Endothelial cell of umbilical vein (primary cell): ENCODE data around the gene GADD45A. TPM values are rescaled to one million over a fixed set of nuclear protein-coding genes. Genes with fewer than 3 reads are reported as not detected.

Experiments used
- BruUV-seq: library from RNA; stranded (reverse); fragments of 400-500 nt; replicated peaks from 2 replicates; lab custom pipeline; 2021; lab: Mats Ljungman, UMichigan
- CTCF ChIA-PET: fragments of 300-600, 350-600 bp; sonication (Branson Sonifier 250); formaldehyde crosslinking; loops from one replicate; lab custom pipeline; 2021; ENCODE audit warnings: antibody characterized with exemption, inconsistent platforms; lab: Charles Lee
- POLR2A ChIA-PET: fragments of 300-600, 350-600 bp; sonication (Branson Sonifier 250); formaldehyde crosslinking; loops from one replicate; lab custom pipeline; 2021; ENCODE audit warnings: antibody characterized with exemption, inconsistent platforms; lab: Charles Lee
- DNase-seq: peaks from one replicate; pipeline ENCODE4 v3.0.0-alpha.2; 2011; ENCODE audit warnings: low read depth, low spot score
- FAIRE-seq: peaks from 2 replicates; lab custom pipeline; 2011; peaks lifted over from hg19 to GRCh38; lab: Jason Lieb, UNC
- H2AFZ ChIP-seq: 2 replicates; pipeline ENCODE4 v1.6.0; 2012; ENCODE audit warnings: low read depth, low read length, control low read depth, inconsistent platforms
- H3K27ac ChIP-seq: 2 replicates; pipeline ENCODE4 v1.5.1; 2011; ENCODE audit warnings: low read depth, mild to moderate bottlenecking, control low read depth, low read length, moderate library complexity; ENCODE audit not compliant: insufficient read depth
- H3K27me3 ChIP-seq, 2 experiments: 2 replicates each; pipeline versions ENCODE4 v1.6.0 to v1.6.1; 2011; ENCODE audit warnings: low read length in 2 of 2, mixed read lengths in 1 of 2; ENCODE audit not compliant: control insufficient read depth in 2 of 2, insufficient read depth in 2 of 2
- H3K36me3 ChIP-seq, 2 experiments: 2 replicates in 1 of 2; 3 replicates in 1 of 2; pipeline ENCODE4 v1.5.1; 2011; ENCODE audit warnings: low read length in 2 of 2, mild to moderate bottlenecking in 1 of 2, moderate library complexity in 1 of 2; ENCODE audit not compliant: control insufficient read depth in 2 of 2, insufficient read depth in 2 of 2; ENCODE audit errors: extremely low read depth in 1 of 2
- H3K4me1 ChIP-seq: 3 replicates; pipeline ENCODE4 v1.5.1; 2011; ENCODE audit warnings: mild to moderate bottlenecking, low read length; ENCODE audit not compliant: control insufficient read depth, insufficient read depth; ENCODE audit errors: extremely low read depth
- H3K4me2 ChIP-seq: 2 replicates; pipeline ENCODE4 v1.6.1; 2011; ENCODE audit warnings: low read length, control low read depth, mixed read lengths; ENCODE audit not compliant: insufficient read depth
- H3K4me3 ChIP-seq, 3 experiments: fragments of 200-600 bp in 1 of 3; sonication (generic), shearing (Covaris generic) in 1 of 3; replicated peaks in 1 of 3; 2 replicates each; pipeline ENCODE4 v1.5.1; 2011 to 2016; ENCODE audit warnings: control low read depth in 3 of 3, low read length in 3 of 3, mild to moderate bottlenecking in 2 of 3, inconsistent platforms in 1 of 3, low read depth in 1 of 3, moderate library complexity in 1 of 3; ENCODE audit not compliant: insufficient read depth in 1 of 3
- H3K79me2 ChIP-seq: 2 replicates; pipeline ENCODE4 v1.6.0; 2012; ENCODE audit warnings: low read length, inconsistent platforms; ENCODE audit not compliant: control insufficient read depth, insufficient read depth
- H3K9ac ChIP-seq: replicated peaks from 2 replicates; pipeline ENCODE3; 2011; ENCODE audit warnings: low read length, control low read depth; ENCODE audit not compliant: insufficient read depth; ENCODE audit errors: extremely low read depth
- H3K9me1 ChIP-seq: replicated peaks from 3 replicates; pipeline ENCODE4 v1.6.0; 2011; ENCODE audit warnings: mild to moderate bottlenecking, low read length; ENCODE audit not compliant: control insufficient read depth, insufficient read depth; ENCODE audit errors: extremely low read depth
- H3K9me3 ChIP-seq: replicated peaks from 2 replicates; pipeline ENCODE4 v1.5.1; 2012; ENCODE audit warnings: low read length, inconsistent platforms; ENCODE audit not compliant: control insufficient read depth, insufficient read depth
- H4K20me1 ChIP-seq: replicated peaks from 2 replicates; pipeline ENCODE3; 2011; ENCODE audit warnings: mild to moderate bottlenecking, low read length; ENCODE audit not compliant: control insufficient read depth, insufficient read depth; ENCODE audit errors: extremely low read depth
- CTCF ChIP-seq, 2 donors: IDR thresholded peaks; 1 replicate in 1 of 2; 2 replicates in 1 of 2; pipeline ENCODE4 v1.5.1; 2011; ENCODE audit warnings: low read length in 2 of 2, mild to moderate bottlenecking in 2 of 2, moderate library complexity in 2 of 2, control low read depth in 1 of 2, inconsistent platforms in 1 of 2, low read depth in 1 of 2; ENCODE audit not compliant: insufficient read depth in 1 of 2; ENCODE audit errors: extremely low read depth in 1 of 2
- EZH2 ChIP-seq: IDR thresholded peaks from 2 replicates; pipeline ENCODE4 v1.6.1; 2012; ENCODE audit warnings: borderline replicate concordance, low read depth, mild to moderate bottlenecking, moderate library complexity, low read length, inconsistent platforms; ENCODE audit not compliant: severe bottlenecking
- FOS ChIP-seq: IDR thresholded peaks from 2 replicates; pipeline ENCODE4 v1.6.1; 2011; ENCODE audit warnings: mild to moderate bottlenecking, low read length, moderate library complexity, borderline replicate concordance; ENCODE audit not compliant: insufficient read depth
- GATA2 ChIP-seq: IDR thresholded peaks from 2 replicates; pipeline ENCODE4 v1.7.0; 2011; ENCODE audit warnings: low read depth, mild to moderate bottlenecking, moderate library complexity, mixed read lengths, low read length; ENCODE audit not compliant: insufficient read length, insufficient read depth
- JUN ChIP-seq: IDR thresholded peaks from 2 replicates; pipeline ENCODE4 v1.6.1; 2011; ENCODE audit warnings: borderline replicate concordance, low read depth; ENCODE audit not compliant: insufficient read length, insufficient read depth
- MAX ChIP-seq: IDR thresholded peaks from 2 replicates; pipeline ENCODE4 v1.6.1; 2011; ENCODE audit not compliant: insufficient read depth, insufficient read length
- MYC ChIP-seq: IDR thresholded peaks from one replicate; pipeline ENCODE4 v1.6.1; 2011; ENCODE audit warnings: mild to moderate bottlenecking, low read depth, low read length
- POLR2A ChIP-seq: IDR thresholded peaks from 2 replicates; pipeline ENCODE4 v1.6.1; 2012; ENCODE audit warnings: low read depth, mild to moderate bottlenecking, control low read depth, low read length
- POLR2AphosphoS5 ChIP-seq: IDR thresholded peaks from 2 replicates; pipeline ENCODE4 v1.6.1; 2012; ENCODE audit warnings: low read depth, mild to moderate bottlenecking, control low read depth, low read length, moderate library complexity; ENCODE audit not compliant: insufficient read depth
- dilution Hi-C: fragments of 300-500 bp; cut with MboI; formaldehyde crosslinking; loops from one replicate; pipeline ENCODE4 v1.15.0; 2019; ENCODE audit warnings: low sequenced_read_pairs; ENCODE audit not compliant: extremely low pct_ligation_motif_present
- intact Hi-C: fragments of 100-400 bp; cut with micrococcal nuclease; formaldehyde crosslinking; loops from one replicate; pipeline ENCODE4 v1.10.0; 2022
- polyA plus RNA-seq, 4 experiments: library from polyadenylated mRNA; depleted of rRNA in 3 of 4; stranded (reverse) in 3 of 4; unstranded in 1 of 4; fragments of >200 nt; gene quantifications; 2 replicates each; pipeline versions ENCODE4 v1.2.1 to v1.2.3, GENCODE V29; 2011 to 2012; ENCODE audit warnings: missing spikeins in 1 of 4
- total RNA-seq: library from RNA; stranded (reverse); gene quantifications from 2 replicates; pipeline ENCODE4 v1.2.3, GENCODE V29; 2021

Gene GADD45A
- total and polyA plus RNA-seq, 2 donors (not counting 3 experiments of a cell fraction or from before 2014, with no cell fraction given) = 77.4 to 87.6 TPM

- POLR2A ChIA-PET = no interaction called here
- CTCF ChIA-PET = interaction anchor here (0.6 to 1.3 kb wide), 2 partner anchors 11 to 15 kb away, joined by 3 read pairs; no protein-coding TSS in a partner anchor
- FAIRE-seq = no peak
Measured at GRCh38 chr1:67644566-67644965, 40.4 kb upstream of the GADD45A start.

More at GRCh38 chr1:67644566-67644965, 40.4 kb upstream of the GADD45A start:
- Histone ChIP-seq H3K9me3 (peaks cover 2% of the 10 kb centered on the region), H3K9ac (no peak overlapping the region), H3K27ac (no peak overlapping the region), H3K4me2 (no peak overlapping the region), H3K4me3 (no peak overlapping the region), H3K36me3 (no peaks in the 10 kb centered on the region), H2AFZ (no peak overlapping the region), H4K20me1 (no peaks in the 10 kb centered on the region), H3K9me1 (no peaks in the 10 kb centered on the region), H3K79me2 (no peaks in the 10 kb centered on the region), H3K27me3 (no peaks in the 10 kb centered on the region), H3K4me1 (peaks cover 3% of the 10 kb centered on the region)
- dilution Hi-C loops (no loop called here), intact Hi-C loops (no loop called here)
- BruUV-seq = no TSS peak
- DNase-seq = no peak
- TF ChIP-seq POLR2AphosphoS5 (no peak), GATA2 (no peak), MAX (no peak), POLR2A (no peak), JUN (no peak), MYC (no peak), EZH2 (no peak), FOS (no peak), CTCF (IDR thresholded peaks at IDR 0.05; ENCODE audit: extremely low read depth in 1 of 2, insufficient read depth in 1 of 2, low read depth in 1 of 2, low read length in 2 of 2) (no peak)
